Measurements from ENCODE around the gene ARL2.

ARL2 gene

DNA sequence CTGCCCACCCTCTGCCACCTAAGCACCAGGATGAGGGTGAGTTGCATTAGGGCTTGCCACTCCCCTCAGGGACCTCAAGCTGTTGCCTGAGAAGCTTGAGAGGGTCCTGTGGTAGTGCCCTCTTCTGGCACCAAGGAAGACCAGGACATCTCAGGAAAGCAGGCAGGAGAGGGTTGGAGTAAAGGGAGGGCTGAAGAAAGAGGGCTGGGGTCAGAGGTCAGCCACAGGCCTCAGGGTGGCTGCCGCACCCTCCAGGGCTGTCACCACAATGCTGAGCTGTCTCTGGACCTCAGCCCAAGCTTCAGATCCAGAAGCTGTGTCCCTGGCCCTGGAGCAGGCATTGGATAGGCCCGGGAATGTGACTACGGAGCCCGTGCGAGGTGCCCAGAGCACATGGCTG, 31.1 kb downstream of the ARL2 start:
- no peak for DNase-seq (ENCODE audit: low read depth in 2 of 2, low spot score in 1 of 2)

DNA sequence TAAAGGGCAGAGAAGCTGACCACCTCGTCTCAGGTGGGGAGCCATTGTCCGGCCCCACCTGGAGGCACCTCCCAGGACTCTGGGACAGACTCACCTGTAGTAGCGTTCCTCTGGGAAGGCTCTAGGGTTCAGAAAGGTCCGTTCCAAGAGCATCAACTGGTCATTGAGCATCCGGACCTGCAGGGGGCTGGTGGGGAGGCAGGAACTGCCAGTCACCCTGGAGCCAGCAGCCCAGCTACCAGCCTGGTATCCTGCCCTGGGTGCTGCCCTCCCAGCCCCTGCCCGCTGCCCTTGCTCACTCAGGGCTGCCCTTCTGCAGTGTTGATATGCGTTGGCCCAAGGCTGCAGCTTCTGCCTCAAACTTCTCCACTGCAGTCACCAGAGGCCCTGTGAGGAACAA, 31.8 kb downstream of the ARL2 start:
- no peak for DNase-seq (ENCODE audit: low read depth in 2 of 2, low spot score in 1 of 2)

DNA sequence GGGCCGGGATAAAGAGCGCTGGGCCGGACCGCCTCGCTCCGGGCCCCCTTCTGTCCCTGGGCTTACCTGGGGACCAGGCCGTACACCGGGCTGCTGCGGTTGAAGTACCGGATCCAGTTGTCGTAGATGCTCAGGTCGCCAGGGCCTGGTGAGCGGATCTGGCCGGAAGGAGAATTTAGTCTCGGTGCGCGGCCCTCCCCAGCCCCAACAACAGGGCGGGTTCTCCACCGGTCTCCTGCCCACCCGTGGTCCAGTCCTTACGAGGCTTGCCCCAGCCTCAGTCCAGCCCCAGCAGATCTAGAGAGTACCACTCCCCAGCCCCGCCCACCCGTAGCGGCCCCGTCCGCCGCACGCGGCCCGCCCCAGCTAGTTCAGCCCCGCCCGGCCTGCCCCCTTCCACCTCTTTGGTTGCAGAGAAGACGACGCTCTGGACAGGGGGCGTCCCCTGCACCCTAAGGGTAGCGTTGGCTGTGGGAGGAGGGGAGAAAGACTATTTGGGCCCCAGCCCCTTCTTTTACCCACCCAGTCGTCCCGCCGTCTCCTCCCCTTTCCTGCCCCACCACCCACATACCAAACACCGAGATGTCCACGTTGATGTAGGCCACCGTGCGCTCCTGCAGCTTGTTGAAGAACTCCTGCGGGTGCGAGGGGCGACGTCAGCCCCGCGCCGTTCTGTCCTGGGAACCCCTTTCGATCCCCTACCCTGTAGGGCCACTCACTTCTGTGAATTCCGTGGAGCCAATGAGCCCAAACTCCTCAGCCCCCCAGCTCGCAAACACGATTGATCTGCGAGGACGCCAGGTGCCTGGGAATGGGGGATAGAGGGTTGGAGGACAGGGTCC, 33.8 kb downstream of the ARL2 start:
- DNase-seq (ENCODE audit: low read depth in 2 of 2, low spot score in 1 of 2): no peak

DNA sequence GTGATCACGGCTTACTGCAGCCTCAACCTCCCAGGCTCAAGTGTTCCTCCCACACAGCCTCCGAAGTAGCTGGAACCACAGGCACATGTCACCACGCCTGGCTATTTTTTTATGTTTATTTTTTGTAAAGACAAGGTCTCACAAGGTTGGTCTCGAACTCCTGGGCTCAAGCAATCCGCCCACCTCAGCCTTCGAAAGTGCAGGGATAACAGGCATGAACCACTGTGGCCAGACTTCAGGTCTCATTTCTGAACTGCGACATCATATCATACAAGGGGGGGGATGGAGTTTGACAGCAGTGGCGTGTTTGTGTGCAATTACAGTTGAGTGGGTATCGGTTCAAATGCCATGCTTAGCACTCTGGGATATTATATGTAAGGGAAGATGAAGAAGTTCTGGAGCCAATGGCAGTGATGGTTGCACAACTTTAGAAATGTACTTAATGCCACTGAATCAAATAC, 37.5 kb downstream of the ARL2 start:
- DNase-seq (ENCODE audit: low read depth in 2 of 2, low spot score in 1 of 2): no peak

DNA sequence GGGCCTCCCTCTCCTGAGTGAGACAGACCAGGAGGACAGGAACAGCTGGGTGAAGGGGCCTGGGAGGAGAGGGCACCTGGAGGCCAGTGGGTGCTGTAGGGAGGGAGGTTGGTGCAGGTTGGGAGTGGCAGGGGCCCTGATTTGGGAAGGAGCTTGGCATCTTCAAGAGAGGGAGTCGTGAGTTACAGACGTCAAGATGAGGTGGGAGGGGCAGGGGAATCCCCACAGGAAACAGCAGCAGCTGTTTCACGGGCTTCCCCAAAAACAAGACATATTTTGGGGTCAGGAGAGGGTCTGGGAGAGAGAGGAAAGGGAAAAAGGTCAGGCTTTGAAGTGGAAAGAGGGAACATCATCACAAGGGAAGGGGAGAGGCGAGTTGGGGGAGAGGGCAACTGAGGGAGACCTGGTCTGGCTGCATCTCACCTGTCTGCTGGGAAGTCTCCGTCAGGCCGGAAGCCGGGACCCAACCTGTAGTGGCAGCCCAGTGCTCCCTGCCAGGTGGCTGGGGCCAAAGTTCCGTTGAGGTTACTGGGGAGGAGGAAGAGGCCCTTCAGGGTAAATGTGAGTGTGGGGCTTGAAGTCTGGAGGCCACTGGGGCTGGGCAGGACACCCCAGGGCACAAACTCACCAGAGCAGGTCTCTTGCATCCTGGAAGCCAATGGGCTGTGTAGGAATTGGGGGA, 40.0 kb downstream of the ARL2 start:
- no peak for DNase-seq (ENCODE audit: low read depth in 2 of 2, low spot score in 1 of 2)

DNA sequence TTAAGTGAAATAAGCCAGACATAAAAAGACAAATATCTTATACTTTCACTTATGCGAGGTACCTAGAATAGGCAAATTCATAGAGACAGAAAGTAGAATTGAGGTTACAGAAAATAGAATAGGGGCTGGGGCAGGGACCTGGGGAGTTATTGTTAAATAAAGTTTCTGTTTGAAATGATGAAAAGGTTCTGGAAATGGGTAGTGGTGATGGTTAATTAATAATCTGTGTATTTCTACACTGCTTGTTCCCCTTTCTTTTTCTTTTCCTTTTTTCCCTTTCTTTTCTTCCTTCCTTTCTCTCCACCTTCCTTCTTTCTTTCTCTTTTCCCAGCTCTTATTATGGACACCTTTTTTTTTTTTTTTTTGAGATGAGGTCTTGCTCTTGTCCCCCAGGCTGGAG, 41.6 kb downstream of the ARL2 start:
- no peak for DNase-seq (ENCODE audit: low read depth in 2 of 2, low spot score in 1 of 2)

DNA sequence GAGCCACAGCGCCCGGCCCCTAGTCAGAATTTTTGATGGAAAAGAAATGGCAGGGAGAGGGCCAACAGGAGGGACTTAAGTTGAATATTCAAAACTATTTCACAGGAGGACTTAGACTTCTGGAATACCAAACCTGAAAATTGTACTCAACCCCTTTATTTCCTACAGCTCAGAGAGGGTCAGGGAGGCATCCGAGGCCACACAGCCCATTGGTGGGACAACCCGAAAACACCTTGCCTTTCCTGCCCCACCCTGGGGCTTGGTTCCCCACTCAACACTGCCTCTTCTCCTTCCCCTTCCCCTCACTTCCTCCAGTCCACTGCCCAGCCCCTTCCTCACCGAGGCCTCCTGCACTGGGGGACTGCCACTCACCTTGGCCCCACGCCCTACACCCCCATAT, 43.0 kb downstream of the ARL2 start:
- no peak for DNase-seq (ENCODE audit: low read depth in 2 of 2, low spot score in 1 of 2)

DNA sequence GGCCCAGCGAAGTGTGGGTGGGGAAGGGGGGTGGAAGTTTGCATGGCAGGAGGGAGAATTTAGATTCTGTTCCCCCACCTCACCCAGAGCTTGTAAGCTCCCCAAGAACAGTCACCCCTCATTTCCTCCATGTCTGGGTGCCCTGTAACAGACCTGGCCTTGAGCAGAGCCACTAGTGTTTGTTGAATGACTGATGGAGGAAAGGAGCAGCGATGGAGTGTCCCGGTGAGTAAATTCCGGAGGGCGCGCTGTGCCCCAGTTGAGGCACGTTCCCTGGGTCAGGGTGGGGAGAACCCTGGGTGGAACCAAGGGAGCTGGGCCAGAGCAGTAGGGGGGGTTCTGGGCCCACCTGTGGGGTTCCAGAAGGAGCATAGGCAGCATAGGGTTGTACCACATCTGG, 43.6 kb downstream of the ARL2 start:
- no peak for DNase-seq (ENCODE audit: low read depth in 2 of 2, low spot score in 1 of 2)

DNA sequence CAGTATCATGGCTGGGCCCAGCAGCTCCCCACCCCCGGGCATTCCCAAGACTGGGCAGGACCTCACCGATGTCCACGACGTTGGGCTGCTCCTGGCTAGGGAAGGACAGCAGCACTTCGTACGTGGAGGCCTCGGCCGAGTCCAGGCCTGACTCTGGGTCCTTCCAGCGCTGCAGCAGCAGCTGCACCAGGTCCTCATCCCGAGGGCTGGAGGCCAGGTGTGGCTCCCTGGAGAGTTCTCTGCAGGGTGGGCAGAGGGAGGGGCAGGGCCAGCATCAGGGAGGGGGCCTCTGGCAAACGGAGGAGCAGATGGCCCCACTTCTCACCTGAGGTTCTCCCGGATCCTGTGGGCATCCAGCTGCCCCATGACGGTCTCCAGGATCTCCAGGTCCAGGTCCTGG, 44.1 kb downstream of the ARL2 start:
- DNase-seq (ENCODE audit: low read depth in 2 of 2, low spot score in 1 of 2): no peak

DNA sequence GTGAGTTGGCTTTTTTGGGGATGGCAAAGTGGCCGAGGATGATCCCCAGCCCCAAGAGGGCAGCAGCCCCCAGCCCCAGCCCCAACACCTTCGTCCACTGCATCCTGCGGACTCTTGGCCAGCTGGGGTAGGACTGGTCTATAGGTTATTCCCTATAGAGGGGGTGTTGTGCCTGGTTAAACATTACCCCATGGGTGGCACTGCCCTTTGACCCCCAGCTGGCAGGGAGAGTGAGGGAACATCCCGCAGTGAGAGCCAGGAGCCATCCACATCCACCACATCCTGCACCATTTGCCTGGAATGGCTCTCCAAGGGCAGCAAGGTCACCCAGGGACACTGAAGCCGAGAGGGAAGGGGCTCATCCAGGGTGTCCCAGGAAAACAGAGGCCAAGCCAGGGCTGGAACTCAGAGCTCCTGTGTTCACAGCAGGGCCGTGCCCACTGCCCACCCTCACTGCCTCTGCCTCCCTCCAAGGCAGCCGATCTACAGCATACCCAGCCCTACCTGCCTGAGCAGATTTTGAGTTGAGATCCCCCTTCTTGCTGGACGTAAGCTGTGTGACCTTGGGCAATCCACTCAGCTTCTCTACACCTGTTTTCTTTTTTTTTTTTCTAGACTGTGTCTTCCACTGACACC, 44.6 kb downstream of the ARL2 start, which contains the start of gene NAALADL1:
TSS of gene NAALADL1 (minus strand) at position 135 of the 636 bp plus-strand sequence. CDS start at position 103, 32 bp downstream.
- no peak for DNase-seq (ENCODE audit: low read depth in 2 of 2, low spot score in 1 of 2)

DNA sequence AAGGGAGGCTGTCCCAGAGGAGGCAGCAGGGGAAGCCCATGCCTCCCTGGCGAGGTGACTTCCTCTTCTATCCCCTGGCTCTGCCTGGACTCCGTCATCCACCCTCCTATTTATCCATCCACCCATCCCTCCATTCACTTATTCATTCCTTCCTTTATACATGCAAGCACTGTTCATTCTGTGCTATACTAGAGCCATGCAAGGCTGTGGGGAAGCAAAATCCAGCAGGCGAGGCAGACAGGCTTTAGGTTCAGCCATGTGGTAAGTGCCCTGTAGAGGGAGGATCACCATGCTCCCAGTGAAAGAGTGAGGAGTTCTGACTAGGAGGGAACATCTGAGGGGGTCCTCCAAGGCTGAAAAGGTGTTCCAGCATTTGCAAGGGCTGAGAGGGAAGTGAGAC, 45.6 kb downstream of the ARL2 start:
- DNase-seq (ENCODE audit: low read depth in 2 of 2, low spot score in 1 of 2): no peak

DNA sequence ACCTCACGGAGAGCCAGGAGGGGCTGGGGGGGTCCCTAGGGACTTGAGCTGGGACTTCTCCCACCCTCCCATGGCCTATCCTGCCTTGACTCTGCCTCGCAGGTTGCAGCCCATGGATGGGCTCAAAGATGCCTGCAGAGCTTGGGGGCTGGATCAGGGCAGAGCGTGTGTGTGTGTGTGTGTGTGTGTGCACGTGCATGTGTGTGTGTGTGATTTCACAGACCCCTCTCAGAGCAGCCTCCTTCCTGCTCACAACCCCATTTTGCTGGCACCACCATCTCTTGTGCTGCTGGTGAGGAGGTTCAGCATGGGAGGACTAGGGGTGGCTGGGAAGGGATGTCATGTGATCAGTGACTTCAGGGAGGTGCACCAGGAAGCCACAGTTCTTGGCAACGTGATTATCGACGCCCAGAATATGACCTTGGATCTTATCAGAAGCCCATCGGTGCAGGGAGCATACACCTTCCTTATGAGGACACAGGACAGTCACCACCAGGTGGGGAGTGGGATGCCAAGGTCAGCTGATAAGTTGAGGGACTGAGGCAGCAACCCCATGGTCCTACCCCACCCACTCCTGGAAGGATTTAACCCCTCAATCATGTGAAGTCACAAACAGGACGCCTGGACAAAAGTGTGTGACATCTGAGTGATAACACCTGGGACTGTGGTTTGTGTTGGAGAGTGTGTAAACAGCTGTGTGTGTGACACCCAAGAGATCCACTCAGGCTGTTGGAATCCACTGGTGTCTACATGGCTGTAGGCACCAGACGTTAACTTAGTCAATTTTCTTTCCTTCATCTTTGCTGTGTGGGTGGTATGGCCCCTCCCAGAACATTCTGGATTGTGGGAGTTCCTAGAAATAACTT, 46.2 kb downstream of the ARL2 start:
- no peak for DNase-seq (ENCODE audit: low read depth in 2 of 2, low spot score in 1 of 2)

DNA sequence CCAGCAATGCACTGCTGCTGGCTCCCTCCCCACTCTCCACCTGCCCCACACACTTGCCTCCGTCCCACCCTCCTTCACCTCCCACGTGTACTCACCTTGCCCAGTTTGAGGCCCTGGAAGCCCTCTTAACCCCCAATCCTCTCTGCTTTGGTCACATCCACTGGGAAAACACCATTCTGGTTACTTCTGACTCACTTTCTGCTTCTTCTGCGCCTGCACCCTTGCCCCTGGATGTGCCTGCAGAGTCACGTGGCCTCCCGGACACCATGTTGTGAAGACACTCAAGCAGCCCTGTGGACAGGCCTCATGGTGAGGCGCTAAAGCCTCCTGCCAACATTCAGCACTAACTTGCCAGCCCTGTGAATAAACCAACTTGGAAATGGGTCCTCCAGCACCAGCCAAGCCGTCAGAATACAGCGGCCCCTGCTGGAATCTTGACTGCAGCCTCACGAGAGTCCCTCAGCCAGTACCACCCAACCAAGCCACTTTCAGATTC, 47.0 kb downstream of the ARL2 start:
- DNase-seq (ENCODE audit: low read depth in 2 of 2, low spot score in 1 of 2): no peak

DNA sequence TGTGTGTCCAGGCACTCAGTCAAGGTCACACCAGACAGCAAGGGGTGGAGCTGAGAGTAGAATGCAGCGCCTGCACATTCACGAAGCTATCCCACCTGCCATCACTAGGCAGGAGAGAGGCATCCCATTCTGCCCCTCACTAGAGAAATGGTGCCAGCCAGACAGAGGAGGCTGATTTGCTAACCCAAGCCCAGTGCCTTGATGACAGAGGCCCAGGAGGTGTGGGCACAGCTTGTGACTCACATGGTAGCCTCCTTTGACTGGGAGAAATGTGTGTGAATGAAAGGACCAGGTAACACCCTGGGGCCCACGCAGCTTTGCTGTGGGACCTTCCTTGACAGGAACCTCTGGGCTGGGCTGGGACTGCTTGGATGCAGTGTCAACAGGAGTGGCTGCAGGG, 49.6 kb downstream of the ARL2 start:
- DNase-seq (ENCODE audit: low read depth in 2 of 2, low spot score in 1 of 2): no peak

DNA sequence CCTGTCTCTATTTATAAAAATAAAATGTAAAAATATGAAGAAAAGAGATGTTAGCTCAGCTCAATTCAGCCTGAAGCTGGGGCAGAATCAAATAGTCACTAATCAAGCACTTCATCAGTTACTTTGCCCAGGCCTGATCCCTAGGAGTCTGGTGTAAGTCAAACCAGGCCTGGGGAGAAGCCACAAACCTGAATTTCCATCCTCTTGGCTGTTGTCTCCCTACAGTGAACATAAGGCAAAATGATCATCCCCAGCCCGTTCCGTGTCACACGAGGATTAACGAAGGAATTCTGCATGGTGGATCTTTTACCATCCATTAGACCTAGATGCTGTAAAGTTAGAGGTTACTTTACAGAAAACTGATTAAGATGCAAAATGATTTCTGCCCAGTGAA, 50.9 kb downstream of the ARL2 start:
- no peak for DNase-seq (ENCODE audit: low read depth in 2 of 2, low spot score in 1 of 2)

DNA sequence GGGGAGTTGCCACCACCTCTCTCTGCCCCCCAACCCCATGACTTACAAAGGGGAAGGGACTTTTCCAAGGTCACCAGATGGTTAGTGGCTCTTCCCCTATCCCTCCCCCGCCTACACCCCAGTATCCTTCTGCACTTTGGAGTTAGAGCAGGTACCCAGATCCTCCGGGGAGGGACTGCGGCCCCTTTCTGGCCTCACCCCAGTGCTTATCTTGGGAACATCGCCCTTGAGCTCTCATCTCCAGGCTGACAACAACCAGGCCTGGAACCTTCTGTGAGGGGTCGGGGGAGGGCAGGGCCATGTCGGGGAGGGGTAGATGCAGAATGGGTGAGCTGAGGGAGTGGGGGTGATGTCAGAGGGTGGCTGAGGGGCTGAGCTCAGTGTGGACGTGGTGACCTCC, 51.9 kb downstream of the ARL2 start:
- DNase-seq (ENCODE audit: low read depth in 2 of 2, low spot score in 1 of 2): no peak

DNA sequence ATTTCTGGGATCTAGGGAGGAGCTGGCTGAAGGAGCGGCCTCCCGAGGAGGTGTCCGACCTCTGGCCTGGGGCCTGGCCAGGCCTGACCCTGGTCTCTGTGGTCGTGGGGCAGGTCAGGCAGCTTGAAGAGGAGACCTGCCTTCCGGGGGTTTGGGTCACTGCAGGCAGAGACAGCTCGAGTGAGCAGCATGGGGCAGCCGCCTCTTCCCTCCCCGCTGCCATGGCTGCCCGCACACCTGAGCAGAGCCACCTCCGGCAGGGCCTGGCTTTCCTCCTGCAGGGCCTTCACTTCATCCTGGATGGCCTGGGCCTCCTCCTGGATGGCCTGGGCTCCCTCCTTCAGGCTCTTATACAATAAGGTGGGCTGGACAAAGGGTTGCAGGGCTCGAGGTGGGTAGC, 52.4 kb downstream of the ARL2 start:
- no peak for DNase-seq (ENCODE audit: low read depth in 2 of 2, low spot score in 1 of 2)

DNA sequence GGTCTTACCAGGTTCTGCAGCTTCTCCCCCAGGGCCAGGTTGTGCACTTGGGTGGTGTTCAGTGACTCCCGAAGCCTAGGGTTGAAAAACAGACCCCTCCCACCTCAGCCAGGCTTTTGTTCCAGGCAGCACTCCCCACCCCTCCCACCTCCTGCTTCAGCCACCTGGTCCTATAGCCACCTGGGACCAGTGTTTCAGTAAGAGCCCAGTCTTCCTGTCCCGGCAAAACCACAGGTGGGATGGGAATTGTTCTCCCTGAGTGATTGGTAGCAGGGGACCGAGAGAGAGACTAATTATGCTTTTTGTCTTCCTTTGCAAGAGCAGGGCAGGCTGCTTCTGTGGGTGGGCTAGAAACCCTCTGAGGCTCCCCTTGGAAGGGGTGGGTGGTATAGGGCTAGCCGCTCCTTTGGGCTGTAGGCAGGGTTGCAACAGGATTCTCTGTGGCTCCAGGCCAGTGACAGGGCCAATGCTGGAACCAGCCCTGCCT, 52.9 kb downstream of the ARL2 start:
- DNase-seq (ENCODE audit: low read depth in 2 of 2, low spot score in 1 of 2): no peak

DNA sequence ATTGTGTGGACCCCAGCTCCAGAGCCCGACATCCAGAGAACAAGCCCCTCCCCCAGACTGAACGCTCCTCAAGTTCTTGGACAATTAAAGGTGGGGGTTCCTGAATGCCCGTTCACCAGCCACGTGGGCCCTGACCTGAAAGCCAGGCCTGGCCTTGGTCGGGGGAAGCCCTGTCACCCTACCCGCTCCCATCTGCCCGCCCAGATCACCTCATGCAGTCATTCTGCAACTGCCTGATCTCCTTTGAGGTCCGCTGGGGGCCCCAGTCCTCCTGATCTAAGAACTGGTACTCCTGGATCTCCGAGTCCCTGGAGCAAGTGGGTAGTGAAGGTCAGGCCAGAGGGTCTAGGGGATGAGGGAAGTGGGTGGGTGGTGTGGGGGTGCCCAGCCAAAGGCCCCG, 53.5 kb downstream of the ARL2 start:
- no peak for DNase-seq (ENCODE audit: low read depth in 2 of 2, low spot score in 1 of 2)

DNA sequence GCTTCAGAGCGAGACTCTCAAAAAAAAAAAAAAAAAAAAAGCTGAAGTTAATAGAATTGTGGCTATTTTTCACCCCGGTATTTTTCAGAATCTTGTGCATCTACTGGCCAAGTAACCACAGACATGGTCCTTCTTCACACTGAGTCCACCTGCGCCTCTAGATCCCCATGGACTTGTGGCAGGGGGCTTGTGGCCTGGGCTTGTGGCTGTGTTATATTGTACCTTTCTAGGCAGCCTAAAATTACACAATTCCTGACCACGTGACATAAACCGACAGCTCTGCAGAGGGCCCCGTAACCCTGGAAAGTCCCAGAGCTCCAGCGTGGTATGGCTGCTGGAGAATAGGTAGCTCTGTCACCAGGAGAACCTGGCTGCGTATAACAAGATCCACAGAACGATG, 55.3 kb downstream of the ARL2 start:
- no peak for DNase-seq (ENCODE audit: low read depth in 2 of 2, low spot score in 1 of 2)

Data from stimulated activated CD8-positive, alpha-beta memory T cell treated with anti-CD3 and anti-CD28 coated beads, Interleukin-4, amount 100 ng/mL, for 4 hours (primary cell).